Measurements from ENCODE around the gene NIT1. TPM values are rescaled to one million over a fixed set of nuclear protein-coding genes. Genes with fewer than 3 reads are reported as not detected.

NIT1 gene
- total and polyA plus RNA-seq, 2 of the 8 experiments (the other 6 are each of a cell fraction or from before 2014, with no cell fraction given) = 33.0 to 40.4 TPM

DNA sequence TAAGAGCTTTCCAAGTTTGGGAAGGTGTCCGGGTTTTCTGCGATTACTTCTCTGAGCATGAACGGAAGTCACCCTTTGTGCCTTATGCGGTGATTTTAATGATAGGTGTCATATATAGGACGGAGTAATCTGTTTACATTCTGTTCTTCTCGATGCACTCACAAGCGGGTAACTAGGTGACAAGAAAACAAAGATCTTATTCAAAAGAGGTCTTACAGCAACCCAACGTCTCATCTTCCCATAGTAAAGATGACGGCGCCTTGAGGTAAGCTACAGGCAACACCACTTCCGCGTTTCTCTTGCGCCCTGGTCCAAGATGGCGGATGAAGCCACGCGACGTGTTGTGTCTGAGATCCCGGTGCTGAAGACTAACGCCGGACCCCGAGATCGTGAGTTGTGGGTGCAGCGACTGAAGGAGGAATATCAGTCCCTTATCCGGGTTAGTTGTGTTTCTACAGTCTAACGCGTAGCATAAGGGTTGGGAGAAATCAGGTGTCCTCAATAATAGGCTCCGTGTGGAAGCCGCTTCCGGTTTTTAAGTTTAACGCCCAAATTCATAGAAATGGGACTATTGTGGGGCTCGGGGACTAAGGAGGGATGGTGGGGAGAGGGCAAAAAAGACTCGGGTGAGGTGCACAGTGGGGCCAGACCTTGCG is 35.9 kb downstream of the NIT1 start, which contains the start of gene UFC1:
Gene UFC1 (plus strand): TSS at position 297 of the 656 bp plus-strand sequence. CDS start 20 bp downstream, at position 317.
- Histone ChIP-seq H3K23me2 (ENCODE audit: low read depth, low read length) (peaks cover 6% of the 10 kb centered on the region; the same call in 1 of the 2 replicates), H3K56ac (replicated peaks; ENCODE audit: insufficient read length, low read depth, low read length) (peak within 1 kb of the TSS; percentile 96), H2BK120ac (replicated peaks; ENCODE audit: low read depth, low read length) (peak within 1 kb of the TSS; percentile 94), H3K9ac (replicated peaks in 1 of 4; ENCODE audit: extremely low read depth in 1 of 4, low read depth in 3 of 4, low read length in 3 of 4) (peak within 1 kb of the TSS; percentile 93 to 100 (median 99)), H3K23ac (ENCODE audit: insufficient read length) (no peak within 1 kb of the TSS), H3K4ac (replicated peaks; ENCODE audit: insufficient read length, low read depth, low read length) (peak within 1 kb of the TSS; percentile 81), H4K91ac (replicated peaks; ENCODE audit: insufficient read length, low read length) (peak within 1 kb of the TSS; percentile 97), H3K36me3 (ENCODE audit: control insufficient read depth in 2 of 4, insufficient read depth in 4 of 4, low read length in 3 of 4) (peaks cover 2 to 10% (median 6%) of the 10 kb centered on the region in 4 experiments; a peak in 5 of 8 replicates), H4K20me1 (replicated peaks in 1 of 2; ENCODE audit: control insufficient read depth in 1 of 2, insufficient read depth in 2 of 2, low read length in 2 of 2) (no peaks in the 10 kb centered on the region), H3K9me3 (ENCODE audit: insufficient read depth in 2 of 2, low read depth in 1 of 2, low read length in 1 of 2) (no peaks in the 10 kb centered on the region), H2BK12ac (ENCODE audit: low read depth, low read length) (peak within 1 kb of the TSS; percentile 98), H3K4me3 (ENCODE audit: extremely low read depth in 1 of 4, insufficient read depth in 2 of 4, low read depth in 3 of 4, low read length in 4 of 4) (peak within 1 kb of the TSS; percentile 91 to 99 (median 96)), H2AFZ (ENCODE audit: low read length) (peak within 1 kb of the TSS; percentile 98), H2BK20ac (ENCODE audit: low read length) (peak within 1 kb of the TSS; percentile 98; the same call in 1 of the 2 replicates), H3K4me2 (ENCODE audit: insufficient read depth in 1 of 2, low read depth in 2 of 2, low read length in 2 of 2) (peak within 1 kb of the TSS; percentile 82 to 93), H3K27ac (ENCODE audit: low read depth, low read length) (peak within 1 kb of the TSS; percentile 98), H3K79me1 (ENCODE audit: low read depth, low read length) (no peaks in the 10 kb centered on the region), H3K79me2 (ENCODE audit: control insufficient read depth in 1 of 2, insufficient read depth in 2 of 2, low read length in 2 of 2) (no peaks in the 10 kb centered on the region), H4K8ac (ENCODE audit: extremely low read depth, insufficient read depth, low read length) (peak within 1 kb of the TSS; percentile 99; the same call in 1 of the 2 replicates), H3K18ac (ENCODE audit: extremely low read depth, low read length) (peak within 1 kb of the TSS; percentile 100), H2BK15ac (ENCODE audit: low read length) (peak within 1 kb of the TSS; percentile 88; the same call in 1 of the 2 replicates), H4K5ac (ENCODE audit: insufficient read length, low read depth, low read length) (peak within 1 kb of the TSS; percentile 100), H2BK5ac (ENCODE audit: low read depth, low read length) (peak within 1 kb of the TSS; percentile 99), H2AK5ac (ENCODE audit: low read depth, low read length) (peak within 1 kb of the TSS; percentile 75; the same call in 1 of the 2 replicates), H3K14ac (ENCODE audit: insufficient read length) (peak within 1 kb of the TSS; percentile 50), H3K4me1 (replicated peaks in 1 of 4; ENCODE audit: control insufficient read depth in 3 of 4, insufficient read depth in 4 of 4, low read length in 3 of 4) (peaks cover 0 to 7% (median under 1%) of the 10 kb centered on the region in 4 experiments; a peak in 3 of 7 replicates), H3K27me3 (replicated peaks in 1 of 4; ENCODE audit: control insufficient read depth in 3 of 4, extremely low read depth in 1 of 4, insufficient read depth in 3 of 4, low read length in 3 of 4) (no peaks in the 10 kb centered on the region)
- DNase-seq (ENCODE audit: low read depth in 1 of 2, low spot score in 2 of 2) (peak in 1 of 2 experiments; percentile 80), FAIRE-seq (no peak)
- CTCF ChIA-PET (ENCODE audit: partially characterized antibody) = interaction anchor here (1.0 to 6.8 kb wide), 5 partner anchors 10 to 57 kb away, joined by 3 to 32 read pairs (median 10); partner anchors contain the start of genes DEDD and PPOX
- WGBS, 2 experiments (ENCODE audit: extremely low coverage in 1 of 2, insufficient coverage in 1 of 2, insufficient read length in 1 of 2, insufficient replicate concordance in 2 of 2, low coverage in 1 of 2, low lambda C conversion rate in 2 of 2, missing lambda C conversion rate in 1 of 2) = 2% methylated on average over 33 of the region's 33 CpGs; no CpG with 5 or more reads in 1 of the 2 experiments
- POLR2A ChIA-PET (ENCODE audit: partially characterized antibody) = interaction anchor here (0.7 to 13.6 kb wide), 12 partner anchors 9 to 200 kb away, joined by 3 to 130 read pairs (median 4); partner anchors contain the start of genes ADAMTS4, B4GALT3, DEDD and ITLN2
- TF ChIP-seq, protein P1, sequence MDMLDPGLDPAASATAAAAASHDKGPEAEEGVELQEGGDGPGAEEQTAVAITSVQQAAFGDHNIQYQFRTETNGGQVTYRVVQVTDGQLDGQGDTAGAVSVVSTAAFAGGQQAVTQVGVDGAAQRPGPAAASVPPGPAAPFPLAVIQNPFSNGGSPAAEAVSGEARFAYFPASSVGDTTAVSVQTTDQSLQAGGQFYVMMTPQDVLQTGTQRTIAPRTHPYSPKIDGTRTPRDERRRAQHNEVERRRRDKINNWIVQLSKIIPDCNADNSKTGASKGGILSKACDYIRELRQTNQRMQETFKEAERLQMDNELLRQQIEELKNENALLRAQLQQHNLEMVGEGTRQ (IDR thresholded peaks at IDR 0.05; ENCODE audit: low read length) = no peak
- TF ChIP-seq YY1 (IDR thresholded peaks at IDR 0.05; ENCODE audit: low read depth, low read length) (peak; percentile 99), GTF2F1 (IDR thresholded peaks at IDR 0.05; ENCODE audit: borderline replicate concordance, low read depth, low read length) (no peak; the same call in 1 of the 2 replicates), NRF1 (IDR thresholded peaks at IDR 0.05; ENCODE audit: low read depth, low read length) (no peak), CHD2 (IDR thresholded peaks at IDR 0.05; ENCODE audit: low read length) (peak; percentile 83), BRCA1 (IDR thresholded peaks at IDR 0.05; ENCODE audit: low read depth, low read length) (peak; percentile 50; the same call in 1 of the 2 replicates), SP4 (IDR thresholded peaks at IDR 0.05; ENCODE audit: low read length) (no peak), SAP30 (IDR thresholded peaks at IDR 0.05; ENCODE audit: insufficient read depth, insufficient replicate concordance, low read length) (peak; percentile 65), JUN (IDR thresholded peaks at IDR 0.05; ENCODE audit: low read depth, low read length) (no peak)
- TF ChIP-seq, protein P2, sequence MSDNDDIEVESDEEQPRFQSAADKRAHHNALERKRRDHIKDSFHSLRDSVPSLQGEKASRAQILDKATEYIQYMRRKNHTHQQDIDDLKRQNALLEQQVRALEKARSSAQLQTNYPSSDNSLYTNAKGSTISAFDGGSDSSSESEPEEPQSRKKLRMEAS (IDR thresholded peaks at IDR 0.05) = peak; percentile 85

Measured in H1 (cell line).